ENCODE results near the gene C6. TPM values are rescaled to one million over a fixed set of nuclear protein-coding genes. Genes with fewer than 3 reads are reported as not detected.

Gene C6
- total RNA-seq: 100 to 1,000 TPM in 1 of 3 donors, 1 to 10 TPM in 2; 1.2 to 113 (median 8.5) TPM

GRCh38 chr5:41213340-41213739 is at the start of gene C6:
Gene C6 (minus strand): TSS chr5:41213532. CDS start chr5:41203230, 10,302 bp downstream.
- H3K27ac ChIP-seq: no peak within 1 kb of the TSS
- intact Hi-C loops (cut with DNase I; ENCODE audit: low total_unique reads): no loop called here
- DNase-seq (ENCODE audit: low spot score in 2 of 2): no peak
- no peaks in the 10 kb centered on the region for H3K36me3 ChIP-seq
- H3K9me3 ChIP-seq: no peaks in the 10 kb centered on the region
- H3K4me1 ChIP-seq: no peaks in the 10 kb centered on the region
- no peak for TF ChIP-seq POLR2A (IDR thresholded peaks at IDR 0.05)
- TF ChIP-seq CTCF (IDR thresholded peaks at IDR 0.05): no peak
- TF ChIP-seq POLR2AphosphoS5 (IDR thresholded peaks at IDR 0.05): no peak
- H3K4me3 ChIP-seq: no peak within 1 kb of the TSS
- no peaks in the 10 kb centered on the region for H3K27me3 ChIP-seq

- no peaks in the 10 kb centered on the region for H3K4me1 ChIP-seq
- no peak for DNase-seq (ENCODE audit: low spot score in 2 of 2)
- intact Hi-C loops (cut with DNase I; ENCODE audit: low total_unique reads): no loop called here
- no peaks in the 10 kb centered on the region for H3K36me3 ChIP-seq
- no peaks in the 10 kb centered on the region for H3K27me3 ChIP-seq
- H3K9me3 ChIP-seq: no peaks in the 10 kb centered on the region
- TF ChIP-seq POLR2AphosphoS5 (IDR thresholded peaks at IDR 0.05) (no peak), POLR2A (IDR thresholded peaks at IDR 0.05) (no peak), CTCF (IDR thresholded peaks at IDR 0.05) (no peak)
- H3K4me3 ChIP-seq: no peak overlapping the region
- H3K27ac ChIP-seq: no peak overlapping the region
These were observed 43.1 kb upstream of the C6 start for GRCh38 chr5:41256400-41256799.

- H3K4me3 ChIP-seq: no peak overlapping the region
- intact Hi-C loops (cut with DNase I; ENCODE audit: low total_unique reads): no loop called here
- no peaks in the 10 kb centered on the region for H3K36me3 ChIP-seq
- TF ChIP-seq CTCF (IDR thresholded peaks at IDR 0.05) (no peak), POLR2A (IDR thresholded peaks at IDR 0.05) (no peak), POLR2AphosphoS5 (IDR thresholded peaks at IDR 0.05) (no peak)
- H3K27me3 ChIP-seq: no peaks in the 10 kb centered on the region
- H3K4me1 ChIP-seq: no peaks in the 10 kb centered on the region
- no peak overlapping the region for H3K27ac ChIP-seq
- peaks cover 0 to 8% of the 10 kb centered on the region in 2 donors for H3K9me3 ChIP-seq
- no peak for DNase-seq (ENCODE audit: low spot score in 2 of 2)
These were observed 39.8 kb upstream of the C6 start for GRCh38 chr5:41253109-41253508.

GRCh38 chr5:41252036-41252435 is 38.7 kb upstream of the C6 start:
- H3K36me3 ChIP-seq: no peaks in the 10 kb centered on the region
- DNase-seq (ENCODE audit: low spot score in 2 of 2): no peak
- H3K4me1 ChIP-seq: no peaks in the 10 kb centered on the region
- intact Hi-C loops (cut with DNase I; ENCODE audit: low total_unique reads): no loop called here
- no peak overlapping the region for H3K4me3 ChIP-seq
- H3K27ac ChIP-seq: no peak overlapping the region
- no peaks in the 10 kb centered on the region for H3K27me3 ChIP-seq
- H3K9me3 ChIP-seq: peaks cover 0 to 8% of the 10 kb centered on the region in 2 donors
- no peak for TF ChIP-seq POLR2AphosphoS5 (IDR thresholded peaks at IDR 0.05)

GRCh38 chr5:41250351-41250987 is 37.1 kb upstream of the C6 start:
- Histone ChIP-seq H3K4me1 (no peaks in the 10 kb centered on the region), H3K36me3 (no peaks in the 10 kb centered on the region), H3K27me3 (no peaks in the 10 kb centered on the region), H3K9me3 (peaks cover 0 to 8% of the 10 kb centered on the region in 2 donors), H3K27ac (no peak overlapping the region), H3K4me3 (no peak overlapping the region)
- intact Hi-C loops (cut with DNase I; ENCODE audit: low total_unique reads): no loop called here
- DNase-seq (ENCODE audit: low spot score in 2 of 2): no peak
- TF ChIP-seq CTCF (IDR thresholded peaks at IDR 0.05) (no peak), POLR2A (IDR thresholded peaks at IDR 0.05) (no peak), POLR2AphosphoS5 (IDR thresholded peaks at IDR 0.05) (no peak)
